ENCODE results near the gene MYLK3.
"Not testable (repeated sequence)": the region's sequence is repeated elsewhere in the genome, so short reads cannot be mapped to it uniquely, and the experiment has no call there.

MYLK3 gene

DNA sequence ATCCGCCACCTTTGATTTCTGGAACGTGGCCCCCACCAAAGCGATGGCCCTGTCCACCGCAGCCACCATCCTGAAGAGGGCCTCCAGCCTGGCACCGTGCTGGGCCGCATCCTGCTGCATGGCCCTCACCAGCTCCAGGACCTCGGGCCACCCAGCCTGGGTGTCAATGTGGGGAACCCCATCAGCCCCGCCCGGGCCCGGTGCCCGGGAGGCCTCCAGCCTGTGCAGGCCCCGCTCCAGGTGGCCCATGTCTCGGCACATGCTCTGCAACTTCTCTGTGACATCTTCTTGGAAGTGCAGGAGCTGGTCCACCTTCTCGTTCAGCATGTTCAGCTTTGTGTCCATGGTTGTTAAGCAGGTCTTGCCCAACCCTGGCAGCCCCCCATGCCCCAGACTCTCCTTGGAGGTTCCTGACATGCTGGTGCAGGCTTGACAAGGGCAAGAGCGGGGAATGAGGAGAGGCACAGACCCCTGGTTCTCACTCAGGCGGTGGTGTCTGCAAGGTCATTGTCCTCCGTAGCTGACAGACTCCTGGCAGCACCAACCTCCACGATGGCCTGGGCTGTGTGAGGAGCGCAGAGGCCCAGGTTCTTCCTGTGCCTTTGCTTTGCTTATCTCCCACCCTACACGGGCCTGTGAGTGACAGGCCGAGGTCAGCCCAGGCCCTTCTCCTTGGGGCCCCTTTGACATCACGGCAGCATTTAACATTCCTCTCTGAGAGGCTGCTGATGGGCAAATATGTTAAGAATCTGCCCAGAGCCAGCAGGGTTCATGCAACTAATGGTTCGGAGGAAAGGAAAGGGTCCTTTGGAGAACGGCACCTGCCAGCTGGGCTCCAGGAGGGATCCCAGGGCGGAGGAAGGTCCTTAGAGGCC, at the start of gene MYLK3:
Gene MYLK3, minus strand, starts transcription at position 568 of the 875 bp plus-strand sequence. Its CDS starts 151 bp downstream, at position 417.
- no peak for DNase-seq

DNA sequence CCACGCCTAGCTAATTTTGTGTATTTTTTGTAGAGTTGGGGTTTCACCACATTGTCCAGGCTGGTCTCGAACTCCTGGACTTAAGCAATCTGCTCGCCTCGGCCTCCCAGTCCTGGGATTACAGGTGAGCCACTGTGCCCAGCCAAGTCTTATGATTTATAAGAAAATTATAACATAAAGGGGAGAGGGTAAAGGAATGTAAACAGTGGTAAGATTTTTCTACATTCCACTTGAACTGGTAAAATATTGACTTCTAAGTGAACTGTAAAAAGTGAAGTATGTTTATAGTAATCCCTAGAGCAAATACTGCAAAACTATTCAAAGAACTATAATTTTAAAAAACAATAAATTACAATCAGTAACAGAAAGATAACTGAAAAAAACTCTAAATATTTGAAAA, 49.4 kb upstream of the MYLK3 start:
- no peak for DNase-seq

GRCh38 chr16:46796764-46797269, 48.7 kb upstream of the MYLK3 start:
- no peak for DNase-seq

GRCh38 chr16:46793841-46794240, 45.7 kb upstream of the MYLK3 start:
- no peak for DNase-seq

DNA sequence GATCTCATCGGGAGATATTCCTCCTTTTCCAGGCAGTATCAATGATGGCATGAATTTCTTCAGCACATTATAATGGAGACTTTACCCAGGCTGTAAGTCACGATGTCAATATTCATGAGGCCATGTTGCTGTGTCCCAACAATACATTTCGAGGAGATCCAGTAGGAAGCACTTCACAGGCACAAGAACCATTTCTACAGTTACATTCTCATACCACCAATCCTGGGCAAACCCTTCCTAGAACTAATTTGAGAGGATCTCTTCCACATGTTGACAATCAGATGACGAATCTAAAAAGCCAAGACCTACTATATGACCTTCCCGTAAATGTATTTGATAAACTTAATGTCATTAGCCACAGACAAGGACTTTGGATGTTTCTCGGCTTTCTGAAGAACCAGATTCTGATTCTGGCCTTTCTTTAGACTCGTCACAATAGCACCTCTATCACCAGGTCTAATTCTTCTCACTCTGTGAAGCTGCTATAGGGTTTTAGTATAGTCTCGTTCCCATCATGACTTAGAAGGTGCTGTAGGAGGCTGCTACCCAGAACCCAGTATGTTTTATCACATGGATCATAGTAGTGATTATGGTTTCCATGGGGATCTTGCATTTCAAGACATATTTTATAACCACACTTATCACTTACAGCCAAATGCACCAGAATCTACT, 42.6 kb upstream of the MYLK3 start:
- no peak for DNase-seq

DNA sequence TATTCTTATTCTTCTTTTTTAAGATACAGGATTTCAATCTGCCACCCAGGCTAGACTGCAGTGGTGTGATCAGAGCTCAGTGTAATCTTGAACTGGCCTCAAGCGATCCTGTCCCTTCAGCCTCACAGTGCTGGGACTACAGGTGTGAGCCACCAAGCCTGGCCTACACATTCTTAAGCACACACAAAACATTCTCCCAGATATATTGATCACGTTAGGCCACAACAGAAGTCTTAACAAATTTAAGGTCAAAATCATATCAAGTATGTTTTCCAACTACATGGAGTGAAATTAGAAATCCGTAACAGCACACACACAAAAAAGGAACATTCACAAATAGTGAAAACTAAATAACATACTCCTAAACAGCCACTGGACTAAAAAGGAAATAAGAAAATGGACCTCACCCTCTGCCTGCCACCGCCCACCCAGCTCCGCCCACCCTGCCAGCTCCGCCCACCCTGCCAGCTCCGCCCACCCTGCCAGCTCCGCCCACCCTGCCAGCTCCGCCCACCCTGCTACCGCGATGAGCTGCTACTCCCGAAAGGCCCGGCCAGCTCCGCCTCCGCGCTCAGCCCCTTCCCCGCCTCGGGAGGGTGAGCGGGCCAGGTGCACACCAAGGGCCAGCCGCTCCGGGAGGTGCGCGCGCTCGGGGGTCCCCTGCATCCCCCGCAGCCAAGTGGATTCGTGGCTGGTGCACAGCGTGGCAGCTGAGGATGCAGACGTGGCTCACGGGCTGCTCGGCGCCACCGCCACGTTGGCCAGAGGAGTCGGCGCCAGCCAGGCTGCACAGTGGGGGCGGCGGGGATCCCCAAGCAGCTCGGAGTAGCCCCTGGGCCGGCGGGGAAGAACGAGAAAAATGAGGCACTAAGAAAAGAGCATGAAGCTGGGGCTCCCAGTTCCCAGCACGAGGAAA, 41.6 kb upstream of the MYLK3 start:
- DNase-seq, result peak in 1 of 2 experiments; percentile 13

GRCh38 chr16:46788891-46789474, 40.8 kb upstream of the MYLK3 start:
- no peak for DNase-seq

GRCh38 chr16:46787909-46788308, 39.8 kb upstream of the MYLK3 start:
- no peak for DNase-seq

GRCh38 chr16:46785076-46785845, 37.1 kb upstream of the MYLK3 start:
- DNase-seq, result no peak

- not testable (repeated sequence) for DNase-seq
Measured at GRCh38 chr16:46784569-46784968, 36.4 kb upstream of the MYLK3 start.

- DNase-seq, result no peak
Measured at GRCh38 chr16:46783800-46784199, 35.7 kb upstream of the MYLK3 start.

GRCh38 chr16:46782320-46782719, 34.2 kb upstream of the MYLK3 start:
- no peak for DNase-seq

DNA sequence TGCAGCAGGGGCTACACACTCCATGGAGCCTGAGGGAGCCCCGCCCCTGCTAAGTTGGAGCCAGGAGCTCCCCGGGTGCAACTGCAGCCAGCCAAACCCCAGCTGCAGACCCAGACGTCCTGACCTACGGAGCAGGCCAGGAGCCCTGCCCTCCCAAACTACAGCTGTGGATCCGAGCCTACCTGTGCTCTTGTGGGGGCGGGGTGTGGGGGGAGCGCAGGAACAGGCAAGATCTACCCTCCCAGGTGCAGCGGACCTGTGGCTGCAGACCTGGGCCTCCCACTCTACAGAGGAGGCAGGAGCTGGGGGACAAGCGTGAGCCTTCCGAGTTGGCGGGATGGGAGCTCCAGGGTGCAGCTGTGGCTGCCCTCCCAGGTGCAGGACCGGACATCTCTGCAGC, 29.7 kb upstream of the MYLK3 start:
- DNase-seq, result no peak

- no peak for DNase-seq
Measured at GRCh38 chr16:46775214-46775613, 27.1 kb upstream of the MYLK3 start.

- no peak for DNase-seq
Measured at GRCh38 chr16:46774743-46775177, 26.6 kb upstream of the MYLK3 start.

GRCh38 chr16:46772463-46772862, 24.3 kb upstream of the MYLK3 start:
- DNase-seq, result no peak

DNA sequence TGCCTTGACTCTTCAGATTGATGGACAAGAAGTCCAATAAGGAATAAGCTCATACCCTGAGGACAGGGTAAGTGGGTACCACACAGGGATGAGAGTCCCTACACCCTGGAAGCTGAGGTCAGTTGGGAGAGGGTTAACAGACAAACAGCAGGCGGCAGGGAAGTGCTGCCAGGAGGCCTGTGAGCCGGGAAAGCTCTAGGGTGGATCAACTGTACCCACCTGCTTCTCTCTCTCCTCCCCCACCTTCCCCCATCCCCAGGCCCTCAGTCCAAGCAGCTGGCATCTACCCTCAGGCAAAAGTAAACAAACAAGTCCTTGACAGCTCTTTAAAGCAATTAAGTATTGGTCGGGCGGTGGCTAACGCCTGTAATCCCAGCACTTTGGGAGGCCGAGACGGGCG, 20.7 kb upstream of the MYLK3 start:
- DNase-seq, result peak; percentile 87 to 93

DNA sequence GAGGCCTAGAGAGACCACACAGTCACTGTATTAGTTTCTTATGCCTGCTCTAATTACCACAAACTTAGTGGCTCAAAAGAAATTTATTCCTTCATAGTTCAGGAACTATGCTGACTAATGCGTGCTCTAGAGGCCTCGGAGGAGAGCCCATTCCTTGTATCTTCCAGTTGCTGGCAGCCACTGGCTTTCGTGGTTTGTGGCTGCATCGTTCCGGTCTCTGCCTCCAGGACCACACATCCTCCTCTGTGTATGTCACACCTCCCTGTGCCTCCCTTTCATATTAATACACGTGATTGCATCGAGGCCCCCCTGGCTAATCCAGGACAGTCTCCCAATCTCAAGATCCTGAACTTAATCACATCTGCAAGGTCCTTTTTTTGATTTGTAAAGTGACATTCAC, 16.9 kb upstream of the MYLK3 start:
- DNase-seq, result no peak

DNA sequence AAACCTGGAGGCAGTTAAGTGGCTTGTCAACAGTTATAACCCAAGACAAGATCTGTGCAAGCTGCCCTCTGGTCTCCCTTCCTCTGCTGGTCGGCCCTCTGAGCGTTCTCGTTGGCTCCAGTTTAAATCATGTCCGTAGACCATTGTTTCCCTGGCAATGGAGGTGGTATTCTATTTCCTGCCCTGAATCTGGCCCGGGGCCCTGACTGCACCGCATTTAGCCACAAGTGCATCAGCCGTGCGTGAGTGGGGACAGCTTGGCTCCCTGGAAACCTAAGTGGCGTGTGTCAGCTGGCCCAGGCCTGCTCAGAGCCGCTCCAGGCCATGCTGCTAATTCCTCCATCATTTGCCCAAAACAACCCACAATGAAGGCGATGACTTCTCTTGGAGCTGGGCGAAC, 15.0 kb upstream of the MYLK3 start:
- DNase-seq, result peak; percentile 48 to 73

GRCh38 chr16:46762583-46762982, 14.4 kb upstream of the MYLK3 start:
- no peak for DNase-seq

- DNase-seq, result no peak
Measured at GRCh38 chr16:46759309-46759708, 11.2 kb upstream of the MYLK3 start.
